NCI-H446 treated with DMSO at 0.1 percent for 48 hours (cell line): ENCODE measurements around the gene OMG.
"Not testable (repeated sequence)": the region's sequence is repeated elsewhere in the genome, so short reads cannot be mapped to it uniquely, and the experiment has no call there.

Experiments
- DNase-seq: peaks from one replicate; lab custom pipeline; 2025; lab: John Stamatoyannopoulos, UW

The OMG gene

DNA sequence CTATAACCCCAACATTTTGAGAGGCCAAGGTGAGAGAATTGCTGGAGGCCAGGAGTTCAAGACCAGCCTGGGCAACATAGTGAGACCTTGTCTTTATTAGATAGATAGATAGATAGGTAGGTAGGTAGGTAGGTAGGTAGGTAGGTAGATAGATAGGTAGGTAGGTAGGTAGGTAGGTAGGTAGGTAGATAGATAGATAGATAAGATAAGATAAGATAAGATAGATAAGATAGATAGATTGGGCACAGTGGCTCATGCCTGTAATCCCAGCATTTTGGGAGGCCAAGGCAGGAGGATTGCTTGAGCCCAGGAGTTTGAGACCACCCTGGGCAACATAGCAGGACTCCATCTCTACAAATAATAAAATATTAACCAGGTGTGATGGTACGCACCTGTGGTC lies 34.1 kb downstream of the OMG start:
- DNase-seq: not testable (repeated sequence)

DNA sequence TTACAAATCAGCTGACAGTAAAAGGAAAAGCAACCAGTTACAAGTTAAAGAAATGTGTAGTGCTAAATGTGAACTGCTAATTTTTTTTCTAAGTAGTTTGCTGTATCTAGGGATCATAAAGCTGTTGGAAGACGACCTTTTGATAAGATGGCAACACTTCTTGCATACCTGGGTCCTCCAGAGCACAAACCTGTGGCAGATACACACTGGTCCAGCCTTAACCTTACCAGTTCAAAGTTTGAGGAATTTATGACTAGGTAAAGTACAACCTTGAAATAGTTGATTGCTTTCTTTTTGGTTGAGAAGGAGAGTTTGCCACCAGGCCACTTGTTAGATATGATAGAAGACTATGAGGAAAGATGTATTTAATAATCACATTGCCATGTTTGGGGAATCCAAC lies 35.4 kb downstream of the OMG start:
- DNase-seq: no peak

GRCh38 chr17:31260151-31260550 lies 36.9 kb downstream of the OMG start:
- no peak for DNase-seq

GRCh38 chr17:31256936-31257335 lies 40.1 kb downstream of the OMG start:
- no peak for DNase-seq

DNA sequence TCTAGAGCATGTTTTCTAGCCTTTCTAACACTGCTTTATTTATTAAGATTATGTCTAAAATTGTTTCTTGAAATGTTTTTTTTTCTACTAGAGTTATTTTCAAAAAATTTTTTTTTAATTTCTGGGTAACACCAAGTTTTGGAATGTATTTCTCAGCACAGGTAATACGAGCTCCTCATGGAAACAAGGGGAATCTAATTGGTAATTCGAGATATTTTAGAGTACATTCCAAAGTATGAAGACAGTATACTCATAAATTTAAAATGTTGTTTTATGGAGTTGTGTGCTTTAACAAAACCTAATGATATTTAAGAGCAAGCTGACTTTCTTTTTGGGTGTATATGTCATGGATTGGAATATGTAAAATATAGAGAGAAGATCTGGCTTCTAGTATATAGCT lies 42.4 kb downstream of the OMG start:
- no peak for DNase-seq

GRCh38 chr17:31252741-31253140 lies 44.3 kb downstream of the OMG start:
- no peak for DNase-seq

- DNase-seq: no peak
Measured at GRCh38 chr17:31251970-31252328, 45.1 kb downstream of the OMG start.

DNA sequence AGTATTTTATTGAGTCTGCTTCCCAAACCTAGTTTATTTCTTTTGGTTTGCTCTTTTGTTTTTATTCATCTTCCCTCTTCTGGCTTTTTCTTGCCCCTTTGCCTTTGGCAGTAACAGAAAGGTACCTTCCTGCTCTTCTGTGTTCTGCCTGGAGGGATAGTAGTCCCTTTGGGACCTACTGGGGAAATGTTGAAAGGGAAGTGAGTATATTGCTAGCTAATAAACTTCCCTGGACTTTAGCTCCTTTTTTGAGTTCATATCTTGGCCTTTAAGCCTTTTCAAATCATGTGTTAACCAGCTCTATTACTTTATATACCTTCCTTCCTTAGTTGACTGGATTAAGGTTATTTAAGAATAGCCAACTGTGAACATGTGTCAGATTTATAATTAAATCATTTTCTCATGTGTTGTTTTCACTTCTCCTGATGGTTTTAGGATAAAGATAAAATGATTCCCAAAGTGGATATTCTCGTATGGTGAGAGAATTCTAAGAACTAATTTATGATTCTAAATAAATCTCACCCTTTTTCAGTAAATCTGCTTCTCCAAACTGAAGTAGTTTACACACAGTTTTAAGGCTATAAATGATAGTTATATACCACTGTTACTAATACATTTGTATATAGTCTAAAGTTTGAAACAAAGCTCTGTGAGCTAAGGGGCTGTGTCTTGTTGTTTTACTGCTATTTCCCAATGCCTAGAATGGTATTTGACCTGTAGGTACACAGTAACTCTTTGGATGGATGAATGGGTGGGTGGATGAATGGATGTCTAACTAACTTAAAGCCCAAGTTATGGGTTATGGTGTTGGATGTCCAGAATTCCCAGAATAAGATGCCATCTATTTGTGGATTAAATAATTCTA lies 45.7 kb downstream of the OMG start:
- no peak for DNase-seq

GRCh38 chr17:31250229-31250628 lies 46.8 kb downstream of the OMG start:
- no peak for DNase-seq

- DNase-seq: no peak
Measured at GRCh38 chr17:31249835-31250141, 47.3 kb downstream of the OMG start.

DNA sequence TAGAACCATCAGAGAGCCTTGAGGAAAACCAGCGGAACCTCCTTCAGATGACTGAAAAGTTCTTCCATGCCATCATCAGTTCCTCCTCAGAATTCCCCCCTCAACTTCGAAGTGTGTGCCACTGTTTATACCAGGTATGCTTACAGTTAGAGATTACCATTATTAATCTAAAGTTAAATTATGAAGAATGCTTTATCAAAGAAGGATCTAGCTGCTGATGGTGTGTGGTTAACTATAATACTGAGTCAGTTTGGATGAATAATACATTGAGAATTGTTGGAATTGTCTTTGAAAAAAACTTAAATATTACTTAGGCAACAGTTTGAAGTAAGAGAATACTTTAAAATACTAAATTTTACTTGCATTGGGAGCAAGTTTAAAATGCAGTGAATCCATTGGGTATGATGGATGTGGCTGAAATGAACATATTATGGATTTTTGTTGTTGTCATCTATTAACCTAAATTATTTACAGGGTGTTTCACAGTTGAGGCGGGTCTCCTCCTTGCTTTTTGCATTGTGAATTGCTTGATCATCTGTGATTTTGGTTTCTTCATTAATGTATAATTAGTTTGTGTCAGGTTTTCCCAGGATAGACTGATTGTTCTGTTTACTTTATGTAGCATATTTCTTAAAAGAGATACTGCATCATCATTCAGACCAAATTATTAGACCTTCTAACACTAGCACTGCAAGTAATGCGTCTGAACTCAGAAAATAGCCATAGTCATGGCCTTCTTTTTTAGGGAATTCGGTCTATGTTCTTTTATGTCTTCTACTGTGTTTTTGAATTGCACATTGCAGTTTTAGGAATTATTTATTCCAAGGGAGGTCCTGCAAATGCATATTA lies 47.8 kb downstream of the OMG start:
- no peak for DNase-seq
